HEK293T (cell line): ENCODE measurements around the gene THSD4.
A peak's percentile ranks its signal among the peaks of the same experiment; 100 is the strongest.

ENCODE experiments used
- CTCF ChIA-PET: fragments of 350-600 bp; formaldehyde crosslinking; extraction: SDS; loops from one replicate; lab custom pipeline; 2021; ENCODE audit warnings: antibody characterized with exemption, inconsistent platforms; lab: Yijun Ruan, JAX
- POLR2A ChIA-PET: fragments of 350-600 bp; formaldehyde crosslinking; extraction: SDS; loops from one replicate; lab custom pipeline; 2020; ENCODE audit warnings: antibody characterized with exemption, inconsistent platforms; lab: Yijun Ruan, JAX
- DNase-seq: peaks from one replicate; pipeline ENCODE4 v3.0.0; 2012; ENCODE audit warnings: mixed read lengths; ENCODE audit errors: extremely low spot score
- ARNT ChIP-seq: fragments of 450-650 bp; IDR thresholded peaks from 2 replicates; pipeline ENCODE4 v1.6.1; 2017; ENCODE audit warnings: mild to moderate bottlenecking
- BHLHE40 ChIP-seq: fragments of 450-650 bp; IDR thresholded peaks from 2 replicates; pipeline ENCODE4 v1.6.1; 2016; ENCODE audit warnings: mild to moderate bottlenecking, moderate library complexity, borderline replicate concordance
- CTBP1 ChIP-seq: fragments of 450-650 bp; IDR thresholded peaks from 2 replicates; pipeline ENCODE4 v1.6.1; 2016; ENCODE audit warnings: borderline replicate concordance
- ELF4 ChIP-seq: fragments of 450-650 bp; IDR thresholded peaks from 2 replicates; pipeline ENCODE4 v1.6.1; 2017; ENCODE audit warnings: antibody characterized with exemption
- FOXA1 ChIP-seq: fragments of 450-650 bp; IDR thresholded peaks from 2 replicates; pipeline ENCODE4 v1.6.1; 2016; ENCODE audit warnings: mild to moderate bottlenecking
- FOXK2 ChIP-seq: fragments of 450-650 bp; IDR thresholded peaks from 2 replicates; pipeline ENCODE4 v1.6.1; 2016; ENCODE audit warnings: mild to moderate bottlenecking
- FOXM1 ChIP-seq: fragments of 450-650 bp; IDR thresholded peaks from 2 replicates; pipeline ENCODE4 v1.6.1; 2017; ENCODE audit warnings: mild to moderate bottlenecking, borderline replicate concordance
- HDGF ChIP-seq: fragments of 450-650 bp; IDR thresholded peaks from 2 replicates; pipeline ENCODE4 v1.6.1; 2017; ENCODE audit warnings: antibody characterized with exemption, borderline replicate concordance
- L3MBTL2 ChIP-seq: fragments of 450-650 bp; conservative IDR thresholded peaks from 2 replicates; pipeline ENCODE4 v1.6.1; 2016; ENCODE audit warnings: mild to moderate bottlenecking
- LEF1 ChIP-seq: fragments of 450-650 bp; IDR thresholded peaks from 2 replicates; pipeline ENCODE4 v1.6.1; 2017; ENCODE audit warnings: mild to moderate bottlenecking, borderline replicate concordance
- NFRKB ChIP-seq: fragments of 450-650 bp; IDR thresholded peaks from 2 replicates; pipeline ENCODE4 v1.6.1; 2016; ENCODE audit warnings: mild to moderate bottlenecking, moderate library complexity
- SP1 ChIP-seq: fragments of 450-650 bp; IDR thresholded peaks from 2 replicates; pipeline ENCODE4 v1.6.1; 2017
- SUZ12 ChIP-seq: fragments of 450-650 bp; IDR thresholded peaks from 2 replicates; pipeline ENCODE4 v1.6.1; 2016; ENCODE audit warnings: mild to moderate bottlenecking
- TARDBP ChIP-seq: fragments of 450-650 bp; IDR thresholded peaks from 2 replicates; pipeline ENCODE4 v1.6.1; 2016
- ZNF384 ChIP-seq: fragments of 450-650 bp; IDR thresholded peaks from 2 replicates; pipeline ENCODE4 v1.6.1; 2016
- TF ChIP-seq, protein P1 (sequence below): fragments of 450-650 bp; IDR thresholded peaks from 2 replicates; pipeline ENCODE4 v1.6.1; 2016

The THSD4 gene

GRCh38 chr15:71646767-71647486 is 531.7 kb downstream of the THSD4 start:
- no peak for DNase-seq
- CTCF ChIA-PET, result no interaction called here
- TF ChIP-seq BHLHE40 (no peak), ARNT (no peak), TARDBP (no peak)
- POLR2A ChIA-PET, result no interaction called here

- TF ChIP-seq SUZ12 (no peak), NFRKB (no peak), TARDBP (no peak)
Observed at GRCh38 chr15:71647487-71647808, 532.2 kb downstream of the THSD4 start.

GRCh38 chr15:71648095-71648494 is 532.8 kb downstream of the THSD4 start:
- no peak for DNase-seq
- no peak for TF ChIP-seq HDGF
- TF ChIP-seq BHLHE40, result no peak
- no peak for TF ChIP-seq L3MBTL2
- TF ChIP-seq FOXK2, result no peak
- TF ChIP-seq FOXA1, result no peak
- no peak for TF ChIP-seq SUZ12
- TF ChIP-seq LEF1, result no peak
- no peak for TF ChIP-seq FOXM1
- TF ChIP-seq NFRKB, result no peak
- TF ChIP-seq, protein P1, sequence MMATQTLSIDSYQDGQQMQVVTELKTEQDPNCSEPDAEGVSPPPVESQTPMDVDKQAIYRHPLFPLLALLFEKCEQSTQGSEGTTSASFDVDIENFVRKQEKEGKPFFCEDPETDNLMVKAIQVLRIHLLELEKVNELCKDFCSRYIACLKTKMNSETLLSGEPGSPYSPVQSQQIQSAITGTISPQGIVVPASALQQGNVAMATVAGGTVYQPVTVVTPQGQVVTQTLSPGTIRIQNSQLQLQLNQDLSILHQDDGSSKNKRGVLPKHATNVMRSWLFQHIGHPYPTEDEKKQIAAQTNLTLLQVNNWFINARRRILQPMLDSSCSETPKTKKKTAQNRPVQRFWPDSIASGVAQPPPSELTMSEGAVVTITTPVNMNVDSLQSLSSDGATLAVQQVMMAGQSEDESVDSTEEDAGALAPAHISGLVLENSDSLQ, result no peak
- TF ChIP-seq ZNF384, result no peak
- TF ChIP-seq TARDBP, result no peak
- POLR2A ChIA-PET, result no interaction called here
- CTCF ChIA-PET, result no interaction called here

More at GRCh38 chr15:71647487-71647808, 532.2 kb downstream of the THSD4 start:
- no peak for DNase-seq
- POLR2A ChIA-PET, result no interaction called here
- CTCF ChIA-PET, result no interaction called here

DNA sequence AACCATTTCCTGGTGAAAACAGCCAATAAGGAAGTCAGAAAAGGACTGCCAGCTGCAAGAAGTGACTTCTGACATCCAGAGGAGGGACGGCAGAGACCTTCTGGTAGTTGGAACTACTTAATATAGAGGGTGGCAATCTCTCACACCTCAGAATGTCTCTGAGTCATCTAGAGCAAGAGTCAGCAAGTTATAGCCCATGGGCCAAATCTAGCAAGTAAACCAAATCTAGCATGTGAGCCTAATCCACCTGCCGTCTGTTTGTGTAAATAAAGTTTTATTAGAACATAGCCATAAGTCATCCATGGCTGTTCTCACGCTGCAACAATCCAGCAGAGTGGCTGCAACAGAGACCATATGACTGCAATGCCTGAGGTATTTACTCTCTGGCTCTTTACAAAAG is 534.6 kb downstream of the THSD4 start:
- ChIA-PET CTCF (no interaction called here), POLR2A (no interaction called here)
- DNase-seq, result no peak
- TF ChIP-seq TARDBP (no peak), FOXM1 (no peak), NFRKB (no peak), FOXA1 (no peak), ARNT (no peak), FOXK2 (no peak), BHLHE40 (no peak), SP1 (no peak), ELF4 (no peak), L3MBTL2 (no peak), HDGF (no peak), SUZ12 (no peak), ZNF384 (no peak), CTBP1 (no peak), LEF1 (no peak)
- TF ChIP-seq, protein P1, result no peak

DNA sequence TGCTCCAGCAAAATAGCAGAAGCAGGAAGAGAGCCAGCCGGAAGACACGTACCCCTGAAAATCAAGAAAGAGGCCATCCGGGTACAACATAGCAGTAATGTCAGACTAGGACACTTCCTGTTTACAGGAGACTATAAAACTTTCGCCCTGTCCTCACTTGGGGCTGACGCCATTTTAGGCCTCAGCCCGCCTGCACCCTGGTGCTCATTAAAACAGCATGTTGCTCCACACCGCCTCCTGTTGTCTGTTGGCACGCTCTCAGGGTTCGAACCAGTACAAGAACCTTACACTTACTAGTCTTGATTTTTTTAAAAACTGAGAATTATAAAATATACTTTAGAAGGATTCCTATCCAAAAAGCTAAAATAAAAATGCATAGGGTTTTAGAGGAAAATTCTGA is 535.3 kb downstream of the THSD4 start:
- no peak for TF ChIP-seq SUZ12
- TF ChIP-seq CTBP1, result no peak
- no peak for TF ChIP-seq ELF4
- no peak for TF ChIP-seq LEF1
- ChIA-PET CTCF (interaction anchor here (0.6 to 1.1 kb wide), 3 partner anchors 77 to 120 kb away, joined by 3 to 4 read pairs (median 3); no protein-coding TSS in a partner anchor), POLR2A (no interaction called here)
- no peak for DNase-seq

- TF ChIP-seq, protein P1, result no peak
- TF ChIP-seq CTBP1, result no peak
- TF ChIP-seq BHLHE40, result no peak
- no peak for TF ChIP-seq ZNF384
- no peak for TF ChIP-seq HDGF
- no peak for TF ChIP-seq SP1
- no peak for TF ChIP-seq SUZ12
- TF ChIP-seq FOXM1, result no peak
- no peak for TF ChIP-seq FOXA1
- TF ChIP-seq LEF1, result no peak
- no peak for TF ChIP-seq L3MBTL2
- peak; percentile 46 for DNase-seq
- ChIA-PET CTCF (interaction anchor here (0.5 to 0.8 kb wide), 2 partner anchors 205 to 434 kb away, joined by 7 to 8 read pairs; no protein-coding TSS in a partner anchor), POLR2A (no interaction called here)
Observed at GRCh38 chr15:71651750-71652186, 536.5 kb downstream of the THSD4 start.
